ENCODE data around the gene GNG10. TPM values are rescaled to one million over a fixed set of nuclear protein-coding genes. Genes with fewer than 3 reads are reported as not detected.

The GNG10 gene
- total RNA-seq, 2 donors from 2014 or later: 5.9 to 16.6 TPM

GRCh38 chr9:111646417-111646816, 15.0 kb upstream of the GNG10 start:
- Histone ChIP-seq H3K36me3 (replicated peaks in 1 of 2; ENCODE audit: insufficient read depth in 1 of 2, low read depth in 2 of 2) (peaks cover 2 to 6% of the 10 kb centered on the region in 2 donors), H3K27me3 (no peaks in the 10 kb centered on the region), H3K4me3 (no peak overlapping the region), H3K9me3 (no peaks in the 10 kb centered on the region), H3K27ac (no peak overlapping the region), H3K4me1 (no peaks in the 10 kb centered on the region)
- TF ChIP-seq POLR2A (IDR thresholded peaks at IDR 0.05) (no peak), CTCF (IDR thresholded peaks at IDR 0.05) (no peak)
- intact Hi-C loops (cut with DNase I): no loop called here
- WGBS, 2 donors: 65 to 83% methylated on average over 2 of the region's 2 CpGs
- ATAC-seq (no peak), DNase-seq (no peak)

- 78 to 84% methylated on average over 4 of the region's 4 CpGs for WGBS, 2 donors
- TF ChIP-seq CTCF (IDR thresholded peaks at IDR 0.05): no peak
- no peak for TF ChIP-seq POLR2A (IDR thresholded peaks at IDR 0.05)
- H3K36me3 ChIP-seq (replicated peaks in 1 of 2; ENCODE audit: insufficient read depth in 1 of 2, low read depth in 2 of 2): peaks cover 2 to 6% of the 10 kb centered on the region in 2 donors
- no peaks in the 10 kb centered on the region for H3K9me3 ChIP-seq
- H3K27ac ChIP-seq: no peak overlapping the region
- intact Hi-C loops (cut with DNase I): no loop called here
- H3K4me3 ChIP-seq: no peak overlapping the region
- H3K27me3 ChIP-seq: no peaks in the 10 kb centered on the region
- DNase-seq: no peak
- H3K4me1 ChIP-seq: no peaks in the 10 kb centered on the region
- no peak for ATAC-seq
These were observed 13.3 kb upstream of the GNG10 start for GRCh38 chr9:111648066-111648465.

- Histone ChIP-seq H3K36me3 (replicated peaks in 1 of 2; ENCODE audit: insufficient read depth in 1 of 2, low read depth in 2 of 2) (peaks cover 2 to 6% of the 10 kb centered on the region in 2 donors), H3K9me3 (no peaks in the 10 kb centered on the region)
- 45 to 52% methylated on average over 4 of the region's 4 CpGs for WGBS, 2 donors
These were observed 12.4 kb upstream of the GNG10 start for GRCh38 chr9:111649016-111649415.

GRCh38 chr9:111657051-111657450, 4.4 kb upstream of the GNG10 start:
- TF ChIP-seq CTCF (IDR thresholded peaks at IDR 0.05): no peak
- TF ChIP-seq POLR2A (IDR thresholded peaks at IDR 0.05): no peak
- Histone ChIP-seq H3K27ac (no peak overlapping the region), H3K27me3 (no peaks in the 10 kb centered on the region), H3K4me3 (no peak overlapping the region), H3K36me3 (replicated peaks in 1 of 2; ENCODE audit: insufficient read depth in 1 of 2, low read depth in 2 of 2) (peaks cover 0 to 4% of the 10 kb centered on the region in 2 donors), H3K9me3 (no peaks in the 10 kb centered on the region), H3K4me1 (peaks cover 5% of the 10 kb centered on the region)
- intact Hi-C loops (cut with DNase I): no loop called here
- 87 to 90% methylated on average over 6 of the region's 6 CpGs for WGBS, 2 donors
- no peak for DNase-seq
- ATAC-seq: no peak

More at GRCh38 chr9:111649016-111649415, 12.4 kb upstream of the GNG10 start:
- Histone ChIP-seq H3K27me3 (no peaks in the 10 kb centered on the region), H3K27ac (no peak overlapping the region), H3K4me3 (no peak overlapping the region), H3K4me1 (no peaks in the 10 kb centered on the region)
- TF ChIP-seq CTCF (IDR thresholded peaks at IDR 0.05) (no peak), POLR2A (IDR thresholded peaks at IDR 0.05) (no peak)
- no peak for DNase-seq
- intact Hi-C loops (cut with DNase I): no loop called here
- ATAC-seq: no peak

- TF ChIP-seq POLR2A (IDR thresholded peaks at IDR 0.05) (no peak), CTCF (IDR thresholded peaks at IDR 0.05) (no peak)
- Histone ChIP-seq H3K9me3 (no peaks in the 10 kb centered on the region), H3K27me3 (no peaks in the 10 kb centered on the region), H3K27ac (no peak overlapping the region), H3K4me1 (peaks cover 18% of the 10 kb centered on the region), H3K4me3 (no peak overlapping the region), H3K36me3 (replicated peaks in 1 of 2; ENCODE audit: insufficient read depth in 1 of 2, low read depth in 2 of 2) (peaks cover 0 to 4% of the 10 kb centered on the region in 2 donors)
- WGBS, 2 donors: 68 to 70% methylated on average over 8 of the region's 8 CpGs
- intact Hi-C loops (cut with DNase I): no loop called here
- ATAC-seq (no peak), DNase-seq (no peak)
These were observed 2.5 kb upstream of the GNG10 start for GRCh38 chr9:111658943-111659342.

Data from body of pancreas (tissue), 4 donors.